Uterus (tissue), 4 donors: ENCODE data around the gene MPZL3. TPM values are rescaled to one million over a fixed set of nuclear protein-coding genes. Genes with fewer than 3 reads are reported as not detected.

Experiments
- DNase-seq, 2 donors: peaks; one replicate each; pipeline ENCODE4 v3.0.0-alpha.2; 2019 to 2020
- H3K27ac ChIP-seq, 2 donors: fragments of 200-600 bp; sonication (generic); 1 replicate in 1 of 2; 2 replicates in 1 of 2; pipeline ENCODE4 v1.5.1; 2016 to 2018
- H3K27me3 ChIP-seq, 2 donors: fragments of 200-600 bp; sonication (generic); one replicate each; pipeline ENCODE4 v1.5.1; 2018 to 2019; ENCODE audit warnings: control low read depth in 1 of 2
- H3K36me3 ChIP-seq, 2 donors: fragments of 200-600 bp; sonication (generic); one replicate each; pipeline ENCODE4 v1.5.1; 2019; ENCODE audit warnings: control low read depth in 1 of 2
- H3K4me1 ChIP-seq, 2 donors: fragments of 200-600 bp; sonication (generic); one replicate each; pipeline ENCODE4 v1.5.1; 2018 to 2019; ENCODE audit warnings: control low read depth in 1 of 2
- H3K4me3 ChIP-seq, 2 donors: fragments of 200-600 bp; sonication (generic); 1 replicate in 1 of 2; 2 replicates in 1 of 2; pipeline ENCODE4 v1.5.1; 2018 to 2019; ENCODE audit warnings: mild to moderate bottlenecking in 1 of 2
- H3K9me3 ChIP-seq, 2 donors: fragments of 200-600 bp; sonication (generic); one replicate each; pipeline ENCODE4 v1.5.1; 2019; ENCODE audit warnings: control low read depth in 1 of 2
- POLR2A ChIP-seq, 2 donors: fragments of 450-650 bp; IDR thresholded peaks; one replicate each; pipeline ENCODE4 v1.6.1; 2016; ENCODE audit warnings: antibody characterized with exemption in 2 of 2, mild to moderate bottlenecking in 1 of 2, moderate library complexity in 1 of 2
- intact Hi-C: fragments of 100-400 bp; cut with DNase I; formaldehyde crosslinking; loops from one replicate; pipeline ENCODE4 v1.15.1; 2023; ENCODE audit warnings: low total_unique reads
- total RNA-seq, 4 donors: library from RNA; depleted of rRNA in 3 of 4; stranded (reverse); fragments of >200 nt in 3 of 4; gene quantifications; one replicate each; pipeline versions ENCODE4 v1.1.0 to v1.2.4, GENCODE V29; 2014 to 2023
- TF ChIP-seq, protein P1 (sequence below), 4 experiments: fragments of 200-600 bp in 2 of 4; fragments of 450-650 bp in 2 of 4; sonication (generic) in 2 of 4; IDR thresholded peaks; one replicate each; pipeline ENCODE4 v1.5.1; 2016 to 2019; ENCODE audit warnings: antibody characterized with exemption in 4 of 4, mild to moderate bottlenecking in 2 of 4, moderate library complexity in 1 of 4
- donor health status: DM: yes; HTN: yes; CAD: no.

The MPZL3 gene
- total RNA-seq, 4 donors from 2014 or later, result 0.26 to 8.3 (median 3.3) TPM

DNA sequence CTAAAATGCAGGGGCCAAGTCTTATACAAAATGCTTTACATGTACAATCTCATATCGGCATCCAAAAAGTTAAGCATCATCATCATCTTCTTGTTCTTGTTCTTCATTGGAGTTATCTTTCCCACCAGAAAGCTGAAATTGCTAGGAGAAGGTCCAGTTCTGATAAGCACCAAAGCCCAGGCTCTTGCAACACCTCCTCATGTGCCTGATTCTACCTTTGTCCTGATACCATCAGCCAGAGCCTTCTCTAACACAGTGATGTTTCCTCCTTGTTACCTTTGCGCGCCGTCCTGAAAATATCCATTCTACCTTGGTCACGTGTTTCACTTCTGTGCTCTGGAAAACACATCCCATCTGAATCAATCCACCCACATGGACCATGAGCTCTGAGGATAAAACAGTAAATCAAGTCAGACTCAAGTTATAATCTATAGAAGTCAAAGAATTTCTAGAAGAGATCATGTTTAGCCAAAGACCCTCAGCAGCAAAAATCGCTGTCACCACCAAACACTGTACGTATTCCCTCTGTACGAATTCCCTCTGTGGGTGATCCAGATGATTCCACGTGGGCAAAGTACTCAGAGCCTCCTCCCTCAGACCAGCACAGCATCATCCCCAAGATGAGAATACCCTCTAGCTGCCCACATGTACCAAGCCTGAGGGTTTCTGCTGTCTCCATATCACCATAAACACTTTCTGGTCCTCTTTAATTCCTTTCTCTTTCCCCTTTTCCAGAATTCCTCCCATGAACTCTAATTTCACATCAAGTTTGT lies 46.4 kb downstream of the MPZL3 start:
- intact Hi-C loops, result no loop called here
- TF ChIP-seq, protein P1, sequence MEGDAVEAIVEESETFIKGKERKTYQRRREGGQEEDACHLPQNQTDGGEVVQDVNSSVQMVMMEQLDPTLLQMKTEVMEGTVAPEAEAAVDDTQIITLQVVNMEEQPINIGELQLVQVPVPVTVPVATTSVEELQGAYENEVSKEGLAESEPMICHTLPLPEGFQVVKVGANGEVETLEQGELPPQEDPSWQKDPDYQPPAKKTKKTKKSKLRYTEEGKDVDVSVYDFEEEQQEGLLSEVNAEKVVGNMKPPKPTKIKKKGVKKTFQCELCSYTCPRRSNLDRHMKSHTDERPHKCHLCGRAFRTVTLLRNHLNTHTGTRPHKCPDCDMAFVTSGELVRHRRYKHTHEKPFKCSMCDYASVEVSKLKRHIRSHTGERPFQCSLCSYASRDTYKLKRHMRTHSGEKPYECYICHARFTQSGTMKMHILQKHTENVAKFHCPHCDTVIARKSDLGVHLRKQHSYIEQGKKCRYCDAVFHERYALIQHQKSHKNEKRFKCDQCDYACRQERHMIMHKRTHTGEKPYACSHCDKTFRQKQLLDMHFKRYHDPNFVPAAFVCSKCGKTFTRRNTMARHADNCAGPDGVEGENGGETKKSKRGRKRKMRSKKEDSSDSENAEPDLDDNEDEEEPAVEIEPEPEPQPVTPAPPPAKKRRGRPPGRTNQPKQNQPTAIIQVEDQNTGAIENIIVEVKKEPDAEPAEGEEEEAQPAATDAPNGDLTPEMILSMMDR (IDR thresholded peaks at IDR 0.05), result no peak
- no peak for TF ChIP-seq POLR2A (IDR thresholded peaks at IDR 0.05)
- no peaks in the 10 kb centered on the region for H3K9me3 ChIP-seq
- H3K27me3 ChIP-seq, result no peaks in the 10 kb centered on the region
- DNase-seq, result no peak
- no peaks in the 10 kb centered on the region for H3K36me3 ChIP-seq
- peak overlapping the region in 1 of 2 donors; percentile 31 for H3K27ac ChIP-seq
- H3K4me3 ChIP-seq, result no peak overlapping the region
- H3K4me1 ChIP-seq, result no peaks in the 10 kb centered on the region

DNA sequence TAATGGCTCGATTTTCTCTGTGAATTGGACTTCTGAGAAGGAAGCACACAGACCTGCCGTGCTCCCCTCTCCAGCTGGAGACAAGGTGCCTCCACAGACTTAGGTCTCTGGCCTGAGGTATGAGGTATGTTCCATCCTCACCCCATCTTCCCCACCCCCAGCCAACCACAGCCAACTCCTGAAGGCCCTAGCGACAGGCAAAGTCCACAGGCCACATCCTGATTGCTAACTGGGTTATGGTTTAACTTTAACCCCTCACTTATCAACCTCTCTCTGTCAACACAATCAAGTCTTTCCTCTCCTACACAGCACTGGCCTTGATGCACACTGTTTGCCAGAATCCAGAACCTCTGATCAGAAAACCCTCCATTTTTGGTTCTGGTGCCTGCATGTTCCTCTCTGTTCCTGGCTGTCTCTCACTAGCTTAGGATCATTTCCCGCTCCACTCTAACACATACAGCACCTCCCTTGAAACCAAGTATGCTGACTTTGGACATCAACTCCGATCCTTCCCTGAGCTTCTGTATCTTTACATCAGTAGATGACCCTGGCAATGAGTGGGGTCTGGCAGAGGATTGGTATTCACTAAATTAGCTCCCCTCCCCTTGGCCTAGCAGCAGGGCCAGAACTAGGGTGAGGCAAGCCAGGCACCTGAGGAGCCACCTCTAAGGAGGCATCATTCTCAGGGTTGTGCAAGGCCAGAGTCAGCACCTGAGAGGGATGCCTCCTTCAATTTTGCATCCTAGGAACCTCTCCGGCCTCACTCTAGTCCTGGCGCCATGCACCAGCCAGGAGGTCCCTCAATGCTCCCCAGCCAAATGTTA lies 49.4 kb downstream of the MPZL3 start:
- no peaks in the 10 kb centered on the region for H3K36me3 ChIP-seq
- no peaks in the 10 kb centered on the region for H3K9me3 ChIP-seq
- DNase-seq, result no peak
- H3K4me1 ChIP-seq, result peaks cover 0 to 3% of the 10 kb centered on the region in 2 donors
- H3K27ac ChIP-seq, result no peak overlapping the region
- TF ChIP-seq, protein P1 (IDR thresholded peaks at IDR 0.05), result no peak
- no peak for TF ChIP-seq POLR2A (IDR thresholded peaks at IDR 0.05)
- H3K27me3 ChIP-seq, result no peaks in the 10 kb centered on the region
- intact Hi-C loops, result no loop called here
- H3K4me3 ChIP-seq, result no peak overlapping the region

DNA sequence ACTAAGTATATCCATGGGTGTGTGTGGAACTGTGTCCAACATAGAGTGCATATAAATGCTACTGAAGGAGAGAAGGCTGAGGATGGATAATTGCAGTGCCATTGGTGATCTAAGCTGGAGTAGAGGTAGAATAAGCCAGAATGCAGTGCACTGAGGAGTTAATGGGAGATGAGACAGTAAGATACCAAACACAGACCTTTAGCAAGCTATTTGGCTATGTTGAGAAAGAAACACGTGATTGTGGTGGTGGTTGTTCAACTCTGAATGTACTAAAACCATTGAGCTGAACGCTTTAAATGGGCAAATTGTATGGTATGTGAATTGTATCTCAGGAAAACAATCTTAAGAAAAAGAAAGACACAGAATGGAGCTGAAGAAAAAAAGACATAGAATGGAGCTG lies 50.2 kb downstream of the MPZL3 start:
- Histone ChIP-seq H3K27me3 (no peaks in the 10 kb centered on the region), H3K4me1 (peaks cover 0 to 3% of the 10 kb centered on the region in 2 donors), H3K27ac (no peak overlapping the region), H3K9me3 (no peaks in the 10 kb centered on the region), H3K36me3 (no peaks in the 10 kb centered on the region), H3K4me3 (no peak overlapping the region)
- DNase-seq, result no peak
- intact Hi-C loops, result no loop called here
- no peak for TF ChIP-seq POLR2A (IDR thresholded peaks at IDR 0.05)
- TF ChIP-seq, protein P1 (IDR thresholded peaks at IDR 0.05), result no peak

DNA sequence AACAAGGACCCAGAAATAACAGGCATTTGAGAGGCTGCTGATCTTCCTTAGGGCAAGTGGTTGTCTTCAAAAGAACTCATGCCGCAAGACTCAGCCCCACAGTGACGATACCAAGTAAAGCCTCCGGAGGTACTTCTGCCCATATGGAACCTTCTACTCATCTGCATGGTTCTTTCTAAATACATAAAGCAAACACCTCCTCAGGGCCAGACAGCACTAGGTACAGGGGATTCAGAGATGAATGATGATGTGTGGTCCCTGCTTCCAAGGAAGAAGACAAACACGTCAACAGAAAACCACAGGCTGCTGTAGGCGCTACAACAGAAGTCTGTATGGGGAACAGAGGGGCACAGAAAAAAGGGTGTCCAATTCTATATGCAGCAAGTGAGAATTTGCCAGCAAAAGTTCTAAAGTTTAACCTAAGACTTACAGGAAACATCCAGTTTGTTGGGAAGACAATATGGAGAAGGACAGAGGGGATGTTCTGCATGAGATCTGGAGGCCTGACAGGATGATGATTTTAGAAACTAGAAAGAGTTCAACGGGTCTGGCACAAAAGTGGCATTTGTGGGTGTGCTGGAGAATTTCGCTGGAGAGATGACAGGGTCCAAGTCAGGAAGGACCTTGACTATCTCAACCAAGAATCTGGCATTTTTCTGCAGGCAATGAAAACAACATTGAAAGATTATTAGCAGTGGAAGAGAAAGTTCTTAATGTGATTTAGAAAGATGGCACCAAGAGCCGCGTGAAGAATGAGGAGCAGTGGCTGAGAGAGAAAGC lies 51.1 kb downstream of the MPZL3 start:
- Histone ChIP-seq H3K36me3 (no peaks in the 10 kb centered on the region), H3K27me3 (no peaks in the 10 kb centered on the region), H3K4me3 (no peak overlapping the region), H3K4me1 (peaks cover 0 to 3% of the 10 kb centered on the region in 2 donors), H3K9me3 (no peaks in the 10 kb centered on the region), H3K27ac (no peak overlapping the region)
- TF ChIP-seq, protein P1 (IDR thresholded peaks at IDR 0.05), result no peak
- no peak for TF ChIP-seq POLR2A (IDR thresholded peaks at IDR 0.05)
- intact Hi-C loops, result no loop called here
- no peak for DNase-seq
